Dendritic cell treated with granulocyte-macrophage colony-stimulating factor and Interleukin-4, amounts not matched to agents 40 ng/mL and 50 ng/mL, for 4 days (primary cell): ENCODE data around the gene KRT3.
"Not testable (repeated sequence)": the region's sequence is repeated elsewhere in the genome, so short reads cannot be mapped to it uniquely, and the experiment has no call there.

Experiments
- H3K27ac Mint-ChIP-seq: one replicate; pipeline ENCODE4 v1.8.0; 2022; ENCODE audit warnings: mild to moderate bottlenecking, mixed read lengths
- H3K27me3 Mint-ChIP-seq: one replicate; pipeline ENCODE4 v1.8.0; 2022; ENCODE audit warnings: mild to moderate bottlenecking, mixed read lengths
- H3K36me3 Mint-ChIP-seq: one replicate; pipeline ENCODE4 v1.8.0; 2022; ENCODE audit warnings: low read depth, mixed read lengths
- H3K4me1 Mint-ChIP-seq: one replicate; pipeline ENCODE4 v1.8.0; 2022; ENCODE audit warnings: low read depth, mixed read lengths
- H3K4me3 Mint-ChIP-seq: one replicate; pipeline ENCODE4 v1.8.0; 2022; ENCODE audit warnings: mild to moderate bottlenecking, moderate library complexity, mixed read lengths
- H3K9me3 Mint-ChIP-seq: one replicate; pipeline ENCODE4 v1.8.0; 2022; ENCODE audit warnings: mixed read lengths
- intact Hi-C: fragments of 100-400 bp; cut with micrococcal nuclease; formaldehyde crosslinking; loops from one replicate; pipeline ENCODE4 v1.15.0; 2022

KRT3 gene

DNA sequence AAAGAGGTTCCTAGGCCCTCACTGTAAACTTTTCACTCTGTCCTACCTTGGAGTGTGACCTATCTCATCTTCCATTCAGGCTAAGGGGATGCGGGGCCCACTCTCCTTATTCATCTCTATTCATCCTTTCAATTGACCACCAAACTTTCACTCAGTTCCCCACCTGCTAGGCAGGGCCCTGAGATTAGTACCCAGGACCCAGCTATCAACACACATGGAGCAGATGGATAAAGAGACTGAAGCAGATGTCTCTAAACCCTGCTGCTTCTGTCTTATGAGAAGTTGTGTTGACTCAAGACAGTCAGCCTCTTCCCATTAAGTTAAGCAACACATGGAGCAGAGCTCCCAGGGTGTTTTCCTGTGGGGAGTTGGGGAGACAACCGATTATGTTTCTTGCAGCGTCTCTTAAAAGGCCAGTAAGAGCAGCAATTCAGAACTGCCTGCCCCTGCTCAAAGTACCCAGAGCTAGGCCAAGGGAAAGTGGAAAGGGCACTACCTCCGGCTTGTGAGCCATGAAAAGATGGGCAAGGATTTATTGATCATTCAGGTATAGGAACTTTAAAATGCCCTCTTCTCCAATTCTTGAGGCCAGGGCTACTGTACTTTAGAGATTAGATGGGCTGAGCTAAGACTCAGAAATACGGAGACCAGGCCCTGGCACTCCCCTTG, 29.4 kb downstream of the KRT3 start:
- intact Hi-C loops: no loop called here
- Mint-ChIP-seq H3K27me3 (peaks cover 9% of the 10 kb centered on the region), H3K9me3 (no peaks in the 10 kb centered on the region), H3K36me3 (no peaks in the 10 kb centered on the region), H3K4me1 (no peaks in the 10 kb centered on the region), H3K4me3 (no peak overlapping the region), H3K27ac (no peak overlapping the region)

DNA sequence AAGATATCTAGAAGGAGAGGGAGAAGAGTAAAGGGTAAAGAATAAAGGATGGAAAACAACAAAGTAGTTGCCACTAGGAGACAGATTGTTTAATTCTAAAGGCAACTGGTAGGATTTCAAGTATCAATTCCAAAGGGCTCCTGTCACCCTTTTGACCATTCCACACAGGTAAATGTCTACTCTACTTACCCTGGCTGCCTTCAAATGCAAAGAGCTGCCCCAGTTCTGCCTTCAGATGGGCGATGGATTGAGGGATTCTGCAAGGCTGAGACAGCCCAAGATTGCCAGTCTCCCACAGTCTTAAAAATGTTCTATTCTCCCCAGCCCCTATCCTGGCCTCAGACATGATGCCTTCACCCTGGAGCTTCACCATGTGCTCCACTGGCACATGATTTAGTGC, 30.2 kb downstream of the KRT3 start:
- peaks cover 6% of the 10 kb centered on the region for H3K9me3 Mint-ChIP-seq
- H3K36me3 Mint-ChIP-seq: no peaks in the 10 kb centered on the region
- H3K4me3 Mint-ChIP-seq: no peak overlapping the region
- H3K27ac Mint-ChIP-seq: no peak overlapping the region
- intact Hi-C loops: no loop called here
- H3K4me1 Mint-ChIP-seq: no peaks in the 10 kb centered on the region
- peaks cover 4% of the 10 kb centered on the region for H3K27me3 Mint-ChIP-seq

DNA sequence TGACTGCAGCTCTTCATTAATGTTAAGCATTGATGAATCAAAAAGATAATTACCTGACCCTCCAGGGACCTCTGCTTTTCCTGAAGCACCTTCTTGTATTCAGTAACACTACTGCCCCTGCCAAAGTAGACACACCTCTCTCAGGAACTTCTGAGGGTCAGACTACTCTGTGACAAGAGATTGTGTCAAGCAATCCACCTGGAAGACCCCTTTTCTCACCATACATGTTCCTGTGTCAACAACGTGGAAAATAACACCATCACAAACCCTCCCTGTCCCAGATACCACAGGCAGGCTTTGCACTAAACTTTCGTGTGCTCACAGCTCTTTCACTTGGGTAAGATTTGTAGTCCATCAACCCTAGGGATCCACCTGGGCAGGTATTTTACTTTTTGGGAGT, 31.9 kb downstream of the KRT3 start:
- H3K27me3 Mint-ChIP-seq: peaks cover 6% of the 10 kb centered on the region
- intact Hi-C loops: no loop called here
- no peaks in the 10 kb centered on the region for H3K36me3 Mint-ChIP-seq
- H3K27ac Mint-ChIP-seq: no peak overlapping the region
- no peak overlapping the region for H3K4me3 Mint-ChIP-seq
- H3K4me1 Mint-ChIP-seq: no peaks in the 10 kb centered on the region
- H3K9me3 Mint-ChIP-seq: peaks cover 18% of the 10 kb centered on the region

DNA sequence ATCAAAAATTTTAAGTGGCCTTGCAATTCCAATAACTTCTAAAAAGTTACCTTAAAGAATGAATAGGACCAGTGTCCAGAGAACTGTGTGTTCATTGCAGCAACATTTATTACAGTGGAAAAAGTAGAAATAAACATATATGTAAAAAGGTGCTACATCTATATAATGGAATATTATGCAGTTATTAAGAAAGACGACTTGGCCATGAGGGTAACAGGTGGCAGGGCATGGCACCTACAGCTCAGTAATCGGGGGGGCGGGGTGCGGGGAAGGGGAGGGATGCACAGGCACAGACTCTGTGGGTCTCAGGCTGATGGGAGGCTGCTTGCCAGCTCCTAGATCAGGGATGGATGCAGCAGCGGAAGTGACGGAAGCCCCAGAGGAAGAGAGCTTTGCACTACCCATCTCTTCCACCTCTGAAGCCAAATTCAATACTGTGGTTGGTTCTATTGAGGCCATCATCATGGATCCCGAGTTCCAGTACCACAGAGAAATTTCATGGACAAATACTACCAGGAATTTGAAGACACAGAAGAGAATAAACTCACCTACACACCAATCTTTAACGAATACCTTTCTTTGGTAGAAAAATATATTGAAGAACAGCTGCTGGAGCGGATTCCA, 32.8 kb downstream of the KRT3 start:
- Mint-ChIP-seq H3K36me3 (no peaks in the 10 kb centered on the region), H3K9me3 (peaks cover 18% of the 10 kb centered on the region), H3K4me3 (no peak overlapping the region), H3K27ac (no peak overlapping the region), H3K27me3 (peaks cover 6% of the 10 kb centered on the region), H3K4me1 (no peaks in the 10 kb centered on the region)
- intact Hi-C loops: no loop called here

DNA sequence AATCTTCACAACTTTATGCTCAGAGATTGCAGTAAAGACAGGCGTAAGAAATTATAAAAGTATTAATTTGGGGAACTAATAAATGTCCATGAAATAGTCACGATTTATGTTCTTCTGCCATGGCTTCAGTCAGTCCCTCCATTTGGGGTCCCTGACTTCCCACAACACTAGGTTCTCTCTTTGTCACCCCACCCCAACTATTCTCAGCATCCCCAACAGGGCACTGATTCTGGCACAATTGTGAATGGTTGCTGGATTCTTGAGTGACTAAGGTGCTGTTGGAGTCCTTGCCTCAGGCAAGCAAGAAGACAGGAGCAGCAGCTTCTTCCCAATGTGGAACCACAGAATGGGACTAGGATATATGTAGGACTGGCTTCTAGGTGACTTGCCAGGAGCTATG, 34.1 kb downstream of the KRT3 start:
- no peak overlapping the region for H3K27ac Mint-ChIP-seq
- no peak overlapping the region for H3K4me3 Mint-ChIP-seq
- intact Hi-C loops: no loop called here
- H3K9me3 Mint-ChIP-seq: peaks cover 18% of the 10 kb centered on the region
- H3K27me3 Mint-ChIP-seq: peaks cover 6% of the 10 kb centered on the region
- H3K4me1 Mint-ChIP-seq: no peaks in the 10 kb centered on the region
- H3K36me3 Mint-ChIP-seq: no peaks in the 10 kb centered on the region

DNA sequence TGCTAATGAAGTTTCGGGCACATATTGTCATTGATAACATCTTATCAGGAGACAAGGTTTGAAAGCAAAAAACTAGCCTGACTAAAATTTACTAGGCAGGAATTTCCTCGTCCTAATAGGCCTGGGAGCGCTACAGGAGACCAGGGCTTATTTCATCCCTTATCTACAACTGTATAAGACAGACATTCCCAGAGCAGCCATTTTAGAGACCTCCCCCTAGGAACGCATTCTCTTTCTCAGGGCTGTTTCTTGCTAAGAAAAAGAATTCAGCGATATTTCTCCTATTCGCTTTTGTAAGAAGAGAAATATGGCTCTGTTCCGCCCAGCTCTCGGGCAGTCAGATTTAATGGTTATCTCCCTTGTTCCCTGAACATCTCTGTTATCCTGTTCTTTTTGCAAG, 34.7 kb downstream of the KRT3 start:
- H3K36me3 Mint-ChIP-seq, H3K27me3 Mint-ChIP-seq, H3K27ac Mint-ChIP-seq, intact Hi-C loops, H3K4me1 Mint-ChIP-seq, H3K4me3 Mint-ChIP-seq: not testable (repeated sequence)
- peaks cover 18% of the 10 kb centered on the region for H3K9me3 Mint-ChIP-seq

DNA sequence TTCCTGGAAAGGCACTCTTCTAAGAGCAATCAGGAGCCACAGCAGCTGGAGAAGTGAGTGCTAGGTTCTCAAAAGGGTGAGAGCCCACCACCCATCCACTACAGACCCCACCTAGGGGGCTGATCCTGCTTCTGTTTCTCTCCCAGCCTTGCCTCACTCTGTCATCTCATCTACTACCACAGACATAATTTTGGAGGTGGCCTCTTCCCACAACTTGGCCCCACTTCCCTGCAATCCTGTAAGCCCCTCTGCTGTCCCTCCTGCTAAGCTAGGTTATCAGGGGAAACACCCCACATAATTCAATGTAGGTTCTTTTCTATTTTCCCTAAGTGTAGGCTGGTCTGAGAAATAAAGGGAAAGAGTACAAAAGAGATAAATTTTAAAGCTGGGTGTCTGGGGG, 35.3 kb downstream of the KRT3 start:
- intact Hi-C loops: no loop called here
- no peaks in the 10 kb centered on the region for H3K36me3 Mint-ChIP-seq
- no peaks in the 10 kb centered on the region for H3K4me1 Mint-ChIP-seq
- no peak overlapping the region for H3K4me3 Mint-ChIP-seq
- no peak overlapping the region for H3K27ac Mint-ChIP-seq
- peaks cover 18% of the 10 kb centered on the region for H3K9me3 Mint-ChIP-seq
- H3K27me3 Mint-ChIP-seq: peaks cover 3% of the 10 kb centered on the region

DNA sequence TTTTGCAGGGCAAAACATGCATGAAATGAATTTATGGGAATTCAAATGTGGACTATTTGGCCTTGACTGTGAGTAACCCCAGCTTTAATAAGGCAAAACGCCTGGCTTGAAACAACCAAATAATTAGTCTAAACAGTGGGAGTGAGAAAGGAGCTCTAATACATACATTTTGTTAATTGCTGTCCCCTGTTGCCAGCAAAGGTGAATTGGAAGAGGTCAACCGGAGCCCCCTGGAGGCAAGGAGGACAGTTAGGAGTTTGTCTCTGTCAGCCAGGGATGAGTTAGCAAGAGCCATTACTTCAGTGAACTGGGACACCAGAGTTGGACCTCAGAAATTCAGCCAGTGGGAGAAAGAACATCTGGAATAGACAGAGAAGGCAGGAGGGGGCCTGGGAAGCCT, 36.2 kb downstream of the KRT3 start:
- no peak overlapping the region for H3K27ac Mint-ChIP-seq
- no peaks in the 10 kb centered on the region for H3K4me1 Mint-ChIP-seq
- intact Hi-C loops: no loop called here
- H3K27me3 Mint-ChIP-seq: peaks cover 3% of the 10 kb centered on the region
- peaks cover 18% of the 10 kb centered on the region for H3K9me3 Mint-ChIP-seq
- no peaks in the 10 kb centered on the region for H3K36me3 Mint-ChIP-seq
- no peak overlapping the region for H3K4me3 Mint-ChIP-seq

DNA sequence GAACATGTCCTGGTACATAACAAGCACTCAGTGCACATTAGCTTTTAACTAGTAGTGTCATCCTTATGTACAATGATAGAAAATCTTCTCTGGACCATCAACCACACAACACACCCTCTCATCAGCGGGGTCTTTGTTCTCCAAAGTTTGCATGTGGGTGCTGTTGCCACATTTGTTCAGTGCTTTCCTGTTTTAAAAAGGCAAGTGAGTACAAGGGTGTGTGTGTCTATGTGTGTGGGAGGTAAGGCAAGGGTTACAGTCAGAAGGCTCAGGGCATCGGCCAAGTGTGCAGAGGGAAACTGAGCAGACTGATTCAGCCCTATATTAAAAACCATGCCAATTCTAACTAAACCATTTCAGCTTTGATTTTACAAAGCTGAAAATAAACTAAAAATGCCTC, 36.7 kb downstream of the KRT3 start:
- Mint-ChIP-seq H3K36me3 (no peaks in the 10 kb centered on the region), H3K4me1 (no peaks in the 10 kb centered on the region), H3K27ac (no peak overlapping the region), H3K4me3 (no peak overlapping the region), H3K27me3 (peaks cover 4% of the 10 kb centered on the region), H3K9me3 (peaks cover 18% of the 10 kb centered on the region)
- intact Hi-C loops: no loop called here

DNA sequence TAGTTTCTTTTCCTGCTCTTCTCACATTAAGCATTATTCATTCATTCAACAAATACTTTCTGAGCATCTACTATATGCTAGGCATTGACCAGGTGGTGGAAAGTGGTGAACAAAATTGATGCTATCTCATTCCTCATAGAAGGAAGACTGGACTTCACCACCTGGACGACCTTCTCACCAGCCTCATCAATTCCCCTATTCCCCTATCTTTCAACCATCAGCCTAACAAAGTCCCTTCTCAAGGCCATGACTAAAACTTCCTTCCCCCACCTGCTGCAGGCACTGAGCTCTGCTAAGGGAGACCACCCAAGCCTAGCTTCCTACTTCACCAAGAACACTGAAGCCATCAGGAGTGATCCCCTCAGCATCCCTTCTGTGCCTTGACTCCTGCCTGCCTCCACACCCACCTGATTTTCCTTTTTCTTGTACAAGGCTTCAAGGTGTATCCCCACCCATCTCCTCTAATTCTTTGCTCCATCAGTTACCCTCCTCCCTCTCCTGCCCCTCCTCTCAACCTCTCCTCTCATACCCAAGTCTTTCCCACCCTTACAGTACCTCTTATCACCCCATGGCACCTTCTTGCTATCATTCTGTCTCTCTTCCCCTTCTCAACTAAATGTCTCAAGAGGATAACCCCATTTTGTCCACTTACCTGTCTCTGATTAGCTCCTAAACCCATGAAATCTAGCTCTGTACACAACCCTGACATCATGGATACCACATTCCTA, 38.3 kb downstream of the KRT3 start:
- H3K36me3 Mint-ChIP-seq: no peaks in the 10 kb centered on the region
- H3K27me3 Mint-ChIP-seq: peaks cover 4% of the 10 kb centered on the region
- no peak overlapping the region for H3K27ac Mint-ChIP-seq
- H3K4me1 Mint-ChIP-seq: no peaks in the 10 kb centered on the region
- H3K4me3 Mint-ChIP-seq: no peak overlapping the region
- intact Hi-C loops: no loop called here
- peaks cover 18% of the 10 kb centered on the region for H3K9me3 Mint-ChIP-seq

DNA sequence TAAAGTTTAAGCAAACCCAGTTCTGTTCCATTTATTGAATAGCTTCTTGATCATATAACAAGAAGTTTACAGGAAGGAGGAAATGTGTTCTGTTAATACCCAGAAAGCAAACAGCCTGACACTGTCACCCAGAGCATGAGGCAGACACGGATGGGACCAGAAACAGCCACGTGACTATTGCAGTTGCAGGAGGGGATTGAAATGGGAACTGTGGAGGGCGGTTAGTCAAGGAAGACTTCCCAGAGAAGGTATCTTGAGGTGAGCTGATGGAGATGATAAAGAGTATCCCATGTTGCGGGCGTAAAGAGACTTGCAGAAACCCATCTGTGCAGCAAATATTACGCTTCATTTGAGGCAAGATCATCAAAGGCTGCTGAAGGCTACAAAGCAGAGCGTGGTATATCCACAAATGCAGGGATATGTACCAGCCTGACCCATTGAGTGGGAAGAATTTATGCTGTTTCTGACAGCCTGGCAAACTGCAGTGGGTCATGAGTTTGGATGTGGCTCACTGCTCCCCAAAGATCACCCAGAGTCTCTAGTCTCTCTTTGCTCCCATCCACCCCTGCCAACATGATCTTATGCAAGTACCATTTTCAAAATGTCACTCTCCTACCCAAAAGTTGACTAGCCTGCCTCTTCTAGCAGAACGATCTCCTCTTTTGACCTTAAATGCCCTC, 39.5 kb downstream of the KRT3 start:
- no peaks in the 10 kb centered on the region for H3K4me1 Mint-ChIP-seq
- peaks cover 18% of the 10 kb centered on the region for H3K9me3 Mint-ChIP-seq
- no peak overlapping the region for H3K27ac Mint-ChIP-seq
- H3K27me3 Mint-ChIP-seq: peaks cover 4% of the 10 kb centered on the region
- H3K36me3 Mint-ChIP-seq: no peaks in the 10 kb centered on the region
- no peak overlapping the region for H3K4me3 Mint-ChIP-seq
- intact Hi-C loops: no loop called here

DNA sequence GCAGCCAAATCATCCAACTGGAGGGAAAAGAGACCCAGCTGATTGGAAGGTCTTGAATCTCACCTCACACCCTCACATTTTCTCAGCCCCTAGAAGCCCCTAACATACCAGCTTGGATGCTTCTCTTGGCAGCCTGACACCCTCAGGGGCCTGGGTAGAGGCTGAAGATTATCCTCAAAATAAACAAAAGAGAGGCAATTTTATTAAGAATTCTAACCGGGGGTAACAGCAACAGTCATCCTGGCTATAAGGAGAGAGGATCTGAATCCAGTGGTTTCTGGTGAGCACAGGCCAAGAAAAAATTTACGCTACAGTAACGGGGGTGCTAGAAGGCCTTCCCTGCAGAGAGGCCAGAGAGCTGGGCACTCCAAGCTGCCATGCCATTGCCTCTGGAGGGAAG, 40.4 kb downstream of the KRT3 start:
- Mint-ChIP-seq H3K27me3 (peaks cover 6% of the 10 kb centered on the region), H3K27ac (no peak overlapping the region), H3K9me3 (peaks cover 10% of the 10 kb centered on the region), H3K36me3 (no peaks in the 10 kb centered on the region), H3K4me1 (no peaks in the 10 kb centered on the region), H3K4me3 (no peak overlapping the region)
- intact Hi-C loops: no loop called here

DNA sequence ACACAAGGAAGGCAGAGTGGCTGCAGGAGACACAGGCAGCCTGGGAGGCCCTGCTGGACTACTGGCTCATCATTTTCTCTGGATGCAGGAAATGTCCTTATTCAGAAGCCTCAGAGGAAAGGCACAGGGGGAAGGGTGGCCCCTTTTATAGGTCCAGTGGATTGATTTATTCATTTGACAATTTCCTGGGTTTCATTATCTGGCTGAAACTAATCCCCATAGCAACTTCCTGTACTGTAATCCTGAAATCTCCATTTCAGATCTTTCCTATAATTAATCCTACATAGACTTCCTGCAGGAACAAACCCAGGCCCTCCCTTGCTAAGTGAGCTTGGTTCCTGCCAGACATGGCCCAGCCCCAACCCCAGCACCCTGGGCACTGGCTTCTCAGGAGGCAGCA, 41.8 kb downstream of the KRT3 start:
- Mint-ChIP-seq H3K27ac (no peak overlapping the region), H3K4me3 (no peak overlapping the region), H3K36me3 (no peaks in the 10 kb centered on the region), H3K27me3 (peaks cover 6% of the 10 kb centered on the region), H3K4me1 (no peaks in the 10 kb centered on the region), H3K9me3 (no peaks in the 10 kb centered on the region)
- intact Hi-C loops: no loop called here

DNA sequence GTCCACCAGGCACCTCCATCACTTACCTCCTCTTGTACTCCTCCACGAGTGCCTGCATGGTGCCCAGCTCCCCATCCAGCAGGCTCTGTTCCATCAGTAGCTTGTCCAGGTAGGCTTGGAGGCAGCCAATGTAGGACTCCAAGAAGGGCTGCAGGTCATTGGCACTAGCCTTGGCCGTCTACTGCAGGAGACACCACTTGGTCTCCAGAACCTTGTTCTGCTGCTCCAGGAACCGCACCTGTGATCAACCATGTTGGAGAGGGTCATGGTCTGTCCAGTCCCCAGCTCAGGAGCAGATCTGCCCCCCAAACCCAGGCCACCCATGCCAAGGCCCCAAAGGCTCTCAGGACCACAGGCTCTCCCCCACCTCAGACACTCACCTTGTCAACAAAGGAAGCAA, 42.6 kb downstream of the KRT3 start:
- Mint-ChIP-seq H3K27me3 (peaks cover 7% of the 10 kb centered on the region), H3K9me3 (no peaks in the 10 kb centered on the region), H3K36me3 (no peaks in the 10 kb centered on the region), H3K27ac (no peak overlapping the region), H3K4me1 (no peaks in the 10 kb centered on the region), H3K4me3 (no peak overlapping the region)
- intact Hi-C loops: no loop called here
